Smooth muscle cell of the brain vasculature (primary cell): ENCODE results near the gene RELCH.
A peak's percentile ranks its signal among the peaks of the same experiment; 100 is the strongest.

Experiments used
- DNase-seq: peaks from one replicate; pipeline ENCODE4 v3.0.0-alpha.2; 2012; ENCODE audit warnings: low read depth, low spot score

RELCH gene

DNA sequence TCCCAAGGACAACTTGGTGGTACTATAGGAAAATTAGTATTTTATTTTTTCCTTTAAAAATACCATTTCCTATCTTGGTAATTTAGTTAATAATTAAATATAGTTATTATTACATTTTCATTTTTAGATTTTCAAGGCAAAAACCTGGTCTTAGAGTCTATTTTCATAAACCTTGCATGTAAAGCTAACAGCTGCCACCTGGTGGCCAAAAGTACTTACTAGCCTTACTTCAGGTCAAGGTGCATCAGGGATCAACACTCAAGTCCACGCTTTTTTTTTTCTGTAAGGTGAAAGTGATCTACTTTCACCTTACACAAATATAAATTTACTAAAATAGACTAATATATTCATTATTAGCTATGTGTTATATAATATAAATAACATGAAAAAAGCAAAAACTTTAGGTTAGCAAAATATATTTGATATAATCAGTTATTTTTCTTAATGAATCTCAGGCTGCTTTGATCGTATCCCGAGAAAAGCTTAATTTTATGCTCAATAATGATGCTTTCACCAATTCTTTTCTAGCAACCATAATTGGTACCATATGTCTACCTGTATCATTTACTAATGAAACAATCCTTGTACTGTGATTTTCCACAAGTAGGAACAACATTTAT lies 62.5 kb downstream of the RELCH start:
- DNase-seq: peak; percentile 74

DNA sequence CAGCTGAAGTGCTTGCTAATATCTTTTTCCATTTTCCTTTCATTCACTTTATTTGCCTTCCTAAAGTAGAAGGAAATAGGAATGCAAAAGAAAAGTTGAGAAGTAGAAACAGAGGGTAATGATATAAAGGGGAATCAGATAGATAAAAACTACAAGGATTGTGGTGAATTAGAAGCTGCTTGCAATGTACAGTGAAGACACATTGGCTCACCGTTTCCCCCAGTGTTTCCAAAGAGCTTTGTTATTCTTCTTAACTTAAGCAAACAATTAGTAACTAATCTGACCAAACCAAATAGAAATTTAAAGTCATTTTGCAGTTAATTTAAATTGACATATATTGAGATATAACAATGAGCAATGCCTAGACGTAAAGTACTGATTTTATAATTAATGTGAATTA lies 63.4 kb downstream of the RELCH start:
- no peak for DNase-seq

DNA sequence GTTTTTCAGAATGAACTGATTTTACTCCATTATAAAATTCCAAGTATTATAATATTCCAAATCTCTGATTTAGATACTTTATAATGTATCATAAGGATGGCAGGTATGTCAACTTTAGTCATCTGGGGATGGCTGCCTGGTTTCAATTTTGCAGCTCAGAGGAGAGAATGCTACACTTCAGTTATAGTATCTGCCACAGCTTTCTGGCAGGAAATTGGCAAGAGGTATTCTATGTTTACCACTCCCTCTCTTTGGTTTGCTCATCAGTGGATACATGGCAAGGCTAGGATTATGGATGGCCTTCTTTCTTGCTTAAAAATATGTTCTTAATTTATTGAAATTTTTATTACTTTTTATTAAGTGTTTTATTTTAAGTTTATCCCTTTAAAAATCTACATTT lies 71.0 kb downstream of the RELCH start:
- no peak for DNase-seq

DNA sequence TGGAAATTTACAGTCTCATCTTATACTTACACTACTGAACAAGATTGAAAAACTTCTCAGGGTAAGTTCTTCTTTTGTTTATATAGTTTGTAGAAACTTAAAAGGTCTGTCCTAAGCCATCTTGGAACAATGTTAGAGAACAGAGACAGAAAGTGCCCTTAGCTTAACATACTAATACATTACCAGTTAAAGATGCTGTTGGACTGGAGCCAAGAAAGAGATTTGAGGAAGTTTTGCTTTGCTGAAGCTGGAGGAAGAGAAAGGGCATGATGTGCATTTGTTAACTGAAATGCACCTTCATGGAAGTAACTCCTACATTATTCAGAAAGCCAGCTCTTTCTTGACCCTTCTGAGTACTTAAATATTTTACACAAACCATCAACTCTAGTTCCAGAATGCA lies 71.6 kb downstream of the RELCH start:
- DNase-seq: no peak

DNA sequence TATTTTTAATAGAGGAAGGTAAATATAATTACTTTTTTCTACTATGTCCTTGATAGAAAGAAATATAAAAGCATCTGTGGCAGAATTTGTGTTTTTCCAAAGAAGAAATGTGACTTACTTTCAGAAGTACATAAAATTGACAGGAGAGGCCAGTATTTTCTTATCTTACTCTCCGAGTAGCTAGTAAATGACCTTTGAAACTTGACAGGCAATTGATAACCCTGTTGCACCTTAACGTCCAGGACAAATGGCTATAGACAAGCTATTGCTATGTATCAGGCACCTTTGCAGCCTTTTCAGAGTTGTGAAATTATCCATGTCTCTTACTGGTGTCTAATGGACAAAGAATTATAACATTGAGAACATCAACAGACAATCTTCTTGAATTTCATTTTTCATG lies 75.0 kb downstream of the RELCH start:
- DNase-seq: no peak

DNA sequence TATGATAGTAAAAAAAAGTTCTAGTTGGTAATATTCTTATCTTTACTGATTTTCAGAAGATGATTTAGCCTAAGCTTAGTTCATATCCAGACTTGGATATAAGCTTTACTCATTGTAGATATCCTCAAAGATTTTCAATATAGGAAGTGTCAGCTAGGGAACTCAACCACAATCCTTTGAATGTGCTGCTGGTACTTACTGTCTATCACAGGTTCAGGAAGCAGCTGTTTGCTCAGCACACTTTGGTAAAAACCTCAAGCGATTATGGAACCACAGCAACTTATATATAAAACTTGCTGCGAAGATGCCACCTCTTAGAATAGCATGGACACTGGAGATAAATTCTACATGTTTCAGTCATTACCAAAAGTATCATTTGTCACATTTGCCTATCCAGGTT lies 77.9 kb downstream of the RELCH start:
- no peak for DNase-seq

DNA sequence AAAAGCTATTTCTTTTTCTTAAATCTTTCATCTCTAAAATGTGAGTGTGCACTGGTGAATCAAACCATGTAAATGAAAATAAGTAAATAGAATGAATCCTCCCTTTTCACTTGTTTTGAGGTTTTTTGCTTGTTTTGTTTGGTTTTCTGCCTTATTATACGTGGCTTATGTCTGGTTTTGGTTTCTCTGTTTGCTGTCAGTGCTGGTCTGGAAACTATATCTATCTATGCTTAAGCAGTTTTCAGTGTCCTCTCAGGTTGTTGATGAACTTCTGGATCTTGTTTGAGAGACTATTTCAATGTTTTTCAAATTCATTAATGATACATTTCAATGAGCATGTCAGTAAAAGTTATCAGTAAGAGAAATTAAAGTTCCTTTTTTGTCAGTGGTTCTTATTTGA lies 90.0 kb downstream of the RELCH start:
- DNase-seq: no peak

DNA sequence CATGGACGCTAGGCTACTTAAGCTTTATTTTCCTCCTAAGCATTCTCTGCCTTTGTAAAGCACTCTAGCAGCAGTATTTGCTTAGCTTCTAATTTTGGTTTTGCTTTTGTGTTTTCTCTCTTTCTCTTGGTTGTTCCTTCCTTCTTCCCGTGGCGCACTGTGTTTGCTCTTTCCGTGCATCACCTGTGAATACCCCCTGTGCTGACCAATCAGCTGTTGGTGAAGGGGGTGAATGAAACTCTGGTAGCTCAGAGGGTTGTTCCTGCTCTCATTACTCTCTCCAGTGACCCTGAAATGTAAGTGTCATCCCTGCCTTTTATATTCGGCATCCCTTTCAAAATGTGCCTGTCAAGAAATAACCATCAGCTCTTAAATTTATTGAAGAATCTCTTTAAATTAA lies 92.5 kb downstream of the RELCH start:
- DNase-seq: no peak

DNA sequence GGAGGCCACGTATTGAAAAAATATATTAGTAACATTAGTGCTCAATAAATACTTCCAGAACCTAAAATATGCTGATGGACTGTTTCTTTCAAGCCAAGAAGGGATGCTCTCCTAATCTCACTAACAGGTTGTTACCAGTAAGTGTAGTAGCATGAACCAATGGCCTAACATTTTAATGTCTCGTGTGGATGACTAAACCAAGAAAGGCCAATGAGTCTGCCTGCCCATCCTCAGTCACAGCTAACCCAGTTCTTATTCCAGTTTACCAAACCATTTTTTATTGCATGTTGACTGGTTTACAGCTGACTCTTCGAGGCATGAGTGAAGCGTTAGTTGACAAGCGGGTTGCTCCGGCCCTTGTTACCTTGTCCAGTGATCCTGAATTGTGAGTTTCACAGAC lies 93.0 kb downstream of the RELCH start:
- DNase-seq: no peak

DNA sequence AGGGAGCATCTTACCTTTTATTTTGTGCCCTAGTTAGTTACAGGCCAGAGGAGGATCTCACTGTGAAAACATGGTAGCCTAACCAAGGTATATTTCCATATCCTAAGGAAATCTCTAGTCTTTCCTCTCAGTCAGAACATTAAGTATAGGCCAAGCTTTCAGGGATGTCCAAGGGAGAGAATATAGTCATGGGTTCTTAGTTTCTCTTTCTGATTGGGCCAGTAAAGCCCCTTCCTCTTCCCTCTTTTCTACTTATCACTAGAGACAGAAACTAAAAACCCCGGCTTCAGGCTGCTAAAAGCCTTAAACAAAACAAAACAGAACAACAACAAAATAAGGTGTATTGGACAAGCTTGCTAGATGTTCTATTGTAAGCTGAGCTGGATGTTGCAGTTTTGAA lies 93.7 kb downstream of the RELCH start:
- no peak for DNase-seq

DNA sequence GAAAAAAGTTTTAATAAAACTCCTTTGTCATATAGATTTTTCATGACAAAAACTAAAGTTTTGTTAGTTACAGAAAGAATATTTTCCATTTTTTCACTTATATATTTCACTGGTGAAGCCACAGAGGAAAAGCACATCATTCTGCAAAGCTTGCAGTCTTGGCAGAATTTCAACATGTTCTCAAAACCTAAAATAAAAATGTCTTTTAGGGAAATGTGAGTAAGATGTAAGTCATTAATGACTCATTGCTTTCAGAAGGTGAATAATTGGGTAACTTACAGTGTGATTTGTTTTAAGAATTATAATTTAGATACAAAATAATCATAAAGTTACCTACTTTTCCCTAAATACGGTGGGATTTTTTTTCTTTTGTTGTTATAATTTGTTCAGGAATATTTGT lies 94.6 kb downstream of the RELCH start:
- no peak for DNase-seq

DNA sequence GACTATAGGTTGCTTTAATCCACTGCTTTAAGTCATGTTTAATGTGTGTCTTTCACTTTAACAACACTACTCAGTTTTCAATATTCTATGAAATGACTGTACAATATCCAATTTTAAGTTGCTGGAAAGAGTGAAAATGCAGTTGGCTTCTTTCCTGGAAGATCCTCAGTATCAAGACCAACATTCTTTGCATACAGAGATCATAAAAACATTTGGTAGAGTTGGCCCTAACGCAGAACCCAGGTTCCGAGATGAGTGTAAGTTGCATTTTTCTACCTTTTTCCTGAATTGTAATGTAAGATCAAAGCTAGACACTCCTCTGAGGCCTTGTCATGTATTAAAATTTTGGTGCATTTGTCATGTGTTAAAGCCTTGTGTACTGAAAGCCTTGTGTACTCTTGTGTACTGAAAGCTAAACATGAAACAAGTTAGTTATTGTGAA lies 95.2 kb downstream of the RELCH start:
- no peak for DNase-seq

DNA sequence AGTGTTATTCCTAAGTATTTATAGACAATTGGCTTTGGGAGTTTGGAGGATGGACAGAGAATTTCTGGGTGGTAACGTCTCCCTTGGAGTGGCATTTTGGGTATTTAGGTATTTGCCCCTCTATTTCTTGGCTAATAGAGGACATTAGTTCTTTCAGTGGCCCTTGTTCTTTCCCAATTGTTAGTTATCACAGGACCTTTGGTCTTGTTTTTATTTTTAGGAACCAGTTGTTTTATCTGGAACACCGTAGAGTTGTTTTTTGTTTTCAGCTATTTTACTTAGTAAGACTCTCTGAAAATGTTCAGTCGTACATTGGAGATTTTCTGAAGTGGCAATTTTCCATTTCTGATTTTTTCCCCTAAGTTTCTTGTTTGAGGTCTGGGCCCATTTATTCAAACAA lies 97.6 kb downstream of the RELCH start:
- DNase-seq: no peak

DNA sequence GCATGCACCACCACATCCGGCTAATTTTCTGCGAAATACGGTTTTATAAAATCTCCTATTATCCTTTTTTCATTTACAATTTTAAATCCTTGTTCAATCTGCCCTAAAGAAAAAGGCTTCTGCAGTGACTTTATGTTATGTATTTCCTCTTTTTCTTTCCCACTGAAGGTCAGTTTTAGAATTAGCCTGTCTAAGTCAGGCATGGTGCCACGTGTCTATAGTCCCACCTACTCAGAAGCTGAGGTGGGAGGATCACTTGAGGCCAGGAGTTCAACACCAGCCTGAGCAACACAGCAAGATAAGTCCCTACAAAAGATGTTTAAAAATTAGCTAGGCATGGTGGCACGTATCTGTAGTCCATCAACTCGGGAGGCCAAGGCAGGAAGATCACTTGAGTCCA lies 98.2 kb downstream of the RELCH start:
- DNase-seq: no peak

DNA sequence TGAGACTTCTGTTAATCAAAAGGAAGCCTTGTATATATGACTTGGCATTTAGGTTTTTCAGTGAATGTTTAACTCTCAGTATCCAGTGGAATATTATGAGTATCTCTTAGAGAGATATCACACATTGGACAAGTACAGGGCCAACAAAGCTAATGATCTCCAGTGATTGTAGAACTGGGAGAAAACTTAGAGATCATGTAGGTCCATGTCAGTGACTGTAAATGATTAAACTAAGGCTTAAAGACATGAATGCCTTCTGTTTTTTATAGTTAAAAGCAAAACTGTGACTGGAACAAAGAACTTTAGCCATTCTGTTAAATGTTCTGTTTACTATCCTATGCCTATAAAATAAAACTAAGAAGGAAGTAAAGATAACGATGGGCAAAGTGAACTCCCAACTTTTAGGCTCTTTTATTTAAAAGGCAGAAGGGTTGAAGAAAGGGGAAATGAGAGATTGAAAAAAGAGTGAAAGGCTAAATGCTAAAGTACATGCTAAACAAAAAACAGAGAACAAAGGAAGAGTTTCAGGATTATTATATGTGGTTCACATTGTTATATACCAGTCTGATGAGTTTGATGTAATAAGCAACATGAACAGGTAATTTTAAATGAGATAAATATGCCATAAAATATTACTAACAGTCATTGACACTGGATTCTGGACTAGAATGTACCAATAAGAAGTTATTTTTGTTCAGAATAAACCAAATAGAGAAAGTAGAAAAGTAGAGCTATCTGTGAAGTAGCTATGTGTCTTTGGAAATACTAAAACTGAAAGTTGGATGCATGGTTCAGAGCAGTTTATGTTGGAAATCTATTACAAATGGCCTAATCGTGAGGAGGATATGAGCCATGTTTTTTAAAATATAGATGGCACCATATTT lies 101.0 kb downstream of the RELCH start:
- no peak for DNase-seq

DNA sequence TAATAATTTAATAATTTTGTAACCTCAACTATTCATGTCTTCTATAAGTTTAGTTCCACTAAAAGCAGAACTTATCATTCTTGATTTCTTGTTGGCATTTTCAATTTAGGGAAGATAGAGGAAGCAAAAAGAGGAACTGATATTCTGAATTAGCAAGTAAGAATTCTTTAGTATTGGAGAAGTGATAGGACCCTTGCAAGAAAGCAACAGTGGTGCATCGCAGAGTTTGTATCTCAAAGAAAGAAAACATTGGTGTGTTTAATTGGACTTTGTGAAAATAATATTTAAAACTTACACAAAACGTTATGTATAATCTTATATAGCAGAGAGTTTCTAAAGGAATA lies 101.6 kb downstream of the RELCH start:
- no peak for DNase-seq

DNA sequence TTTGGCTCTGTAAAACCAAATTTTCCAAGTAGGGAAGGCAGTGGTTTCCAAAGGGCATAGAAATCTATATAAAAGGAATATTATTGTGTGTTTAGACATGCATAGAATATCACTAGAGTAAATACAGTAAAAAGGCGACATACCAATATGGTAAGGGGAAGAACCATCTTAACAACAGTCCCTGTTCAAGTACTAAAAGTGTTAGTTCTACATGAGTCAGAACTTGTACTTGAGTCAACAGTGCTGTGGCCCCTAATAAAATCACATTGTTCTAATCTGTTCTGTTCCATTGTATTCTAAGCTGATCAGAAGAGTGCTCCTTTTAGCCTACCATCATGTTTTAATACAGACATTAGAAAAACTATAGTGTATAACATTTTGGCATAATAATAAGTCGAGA lies 102.0 kb downstream of the RELCH start:
- no peak for DNase-seq

DNA sequence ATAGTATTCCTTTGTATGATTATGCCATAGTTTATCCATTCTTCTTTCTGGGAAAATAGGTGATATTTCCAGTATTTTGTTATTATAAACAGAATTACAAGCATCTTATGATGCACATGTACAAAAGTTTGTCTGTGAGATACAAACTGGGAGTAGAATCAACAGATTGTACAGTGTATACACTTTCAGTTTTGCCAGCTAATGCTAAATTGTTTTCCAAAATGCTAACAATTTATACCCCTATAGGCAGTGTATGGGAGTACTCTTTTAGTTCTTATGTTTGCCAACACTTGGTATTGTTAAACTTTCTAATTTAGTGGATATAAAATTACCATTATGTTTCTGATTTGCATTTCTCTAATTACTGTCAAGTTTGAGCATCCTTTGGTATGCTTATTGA lies 107.0 kb downstream of the RELCH start:
- DNase-seq: no peak

DNA sequence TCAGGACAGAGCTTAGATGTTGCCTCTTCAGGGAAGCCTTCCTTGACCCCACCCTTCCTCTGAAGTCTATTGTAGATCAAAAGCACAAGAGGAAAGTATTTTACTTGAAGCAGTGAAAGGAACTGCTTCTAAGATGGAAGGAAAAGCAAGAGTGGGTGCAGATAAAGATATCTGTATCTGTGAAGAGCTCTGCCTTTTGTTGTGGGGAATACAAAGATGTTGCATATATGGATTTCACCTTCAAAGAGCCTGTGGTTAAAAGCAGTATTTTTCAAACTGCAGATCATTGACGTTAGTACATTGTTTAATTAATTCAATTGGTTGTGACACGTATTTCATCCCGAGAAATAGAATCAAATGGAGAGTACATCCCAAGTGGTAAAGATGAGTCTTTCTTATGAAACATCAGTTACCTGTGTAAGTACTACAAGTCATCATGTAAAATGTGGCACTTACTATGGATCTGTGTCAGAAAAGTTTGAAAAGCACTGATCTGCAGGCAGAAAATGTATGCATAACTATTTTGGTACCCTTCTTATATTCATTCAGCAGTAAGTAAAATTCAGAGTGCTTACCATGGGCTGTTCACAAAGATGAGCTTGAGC lies 113.4 kb downstream of the RELCH start:
- DNase-seq: no peak

DNA sequence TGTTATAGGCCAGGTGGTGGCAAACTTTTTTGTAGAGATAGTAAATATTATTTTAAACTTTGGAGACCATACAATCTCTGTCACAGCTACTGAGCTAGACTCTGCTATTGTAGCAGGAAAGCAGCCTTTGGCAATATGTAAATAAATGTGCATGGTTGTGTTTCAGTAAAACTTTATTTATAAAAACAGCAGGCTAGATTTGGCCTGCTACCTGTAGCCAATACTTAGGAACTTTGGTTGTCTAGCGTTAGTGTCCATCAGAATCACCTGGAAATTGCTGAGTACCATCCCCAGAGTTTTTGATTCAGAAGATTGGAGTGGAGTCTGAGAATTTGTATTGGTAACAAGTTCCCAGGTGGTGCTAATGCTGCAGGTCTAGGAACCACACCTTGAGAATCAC lies 114.3 kb downstream of the RELCH start:
- no peak for DNase-seq

DNA sequence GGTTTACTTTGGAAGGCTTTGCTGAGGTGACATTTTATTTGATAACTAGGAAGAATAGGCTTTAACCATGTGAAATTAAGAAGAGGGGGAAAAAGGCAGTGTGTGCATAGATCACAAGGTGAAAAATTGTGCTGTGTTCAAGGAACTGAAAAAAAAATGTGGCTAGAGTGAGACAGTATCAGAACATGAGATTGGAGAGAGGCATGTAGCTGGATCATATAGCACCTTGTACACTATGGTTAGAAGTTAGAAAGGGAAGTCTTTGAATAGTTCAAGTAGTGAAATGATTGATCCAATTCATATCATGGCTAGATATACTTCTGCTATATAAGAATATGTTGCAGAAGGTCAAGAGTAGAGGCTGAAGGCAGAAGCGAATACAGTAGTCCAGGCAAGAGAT lies 125.8 kb downstream of the RELCH start:
- DNase-seq: no peak

DNA sequence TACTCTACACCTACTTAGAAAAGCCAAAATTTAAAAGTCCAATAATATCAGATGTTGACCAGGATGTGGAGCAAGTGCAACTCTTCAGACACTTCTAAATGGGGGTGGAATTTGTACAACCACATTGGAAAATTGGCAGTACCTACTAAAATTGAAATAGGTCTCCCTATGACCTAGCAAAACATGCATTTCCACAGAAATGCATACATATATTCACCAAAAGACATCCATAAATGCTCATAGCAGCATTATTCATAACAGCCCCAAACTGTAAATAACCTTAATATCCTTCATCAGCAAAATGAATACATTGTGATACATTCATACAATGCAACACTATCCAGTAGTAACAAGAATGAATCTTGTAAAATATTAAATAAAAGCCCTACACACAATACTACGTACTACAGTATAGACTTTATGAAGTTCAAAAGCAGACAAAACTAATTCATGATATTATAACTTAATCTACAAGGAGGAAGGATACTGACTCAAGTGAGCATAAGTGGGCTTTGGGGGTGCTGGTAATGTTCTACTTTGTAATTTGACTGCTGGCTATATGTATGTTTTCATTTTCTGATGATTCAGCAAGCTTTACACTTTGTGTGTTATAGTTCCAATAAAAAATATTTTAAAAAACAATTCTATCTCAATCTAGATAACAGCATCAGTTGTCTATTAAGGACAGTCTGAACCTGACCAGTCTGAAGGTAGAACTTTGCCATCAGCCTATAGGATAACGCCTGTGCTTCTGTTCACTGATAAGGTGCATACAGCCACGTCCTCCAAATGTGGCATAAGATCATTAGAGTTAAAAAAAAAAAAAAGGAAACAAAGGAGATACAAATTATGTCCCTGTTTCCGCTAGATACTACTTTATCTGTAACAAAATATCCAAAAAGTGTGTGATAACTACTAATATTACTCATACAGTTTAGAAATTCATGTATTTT lies 131.4 kb downstream of the RELCH start:
- DNase-seq: no peak
